HG03280 (cell line): Measurements from ENCODE around the gene PPIP5K2.

ENCODE experiments used
- ATAC-seq: cut with Tn5 transposase; IDR thresholded peaks from one replicate; pipeline ENCODE4 v1.9.1; 2021; ENCODE audit warnings: mild to moderate bottlenecking, moderate library complexity; ENCODE audit not compliant: unreplicated experiment

The PPIP5K2 gene

GRCh38 chr5:103235891-103236290 is 115.8 kb downstream of the PPIP5K2 start:
- ATAC-seq: no peak

GRCh38 chr5:103237778-103238177 is 117.7 kb downstream of the PPIP5K2 start:
- no peak for ATAC-seq

DNA sequence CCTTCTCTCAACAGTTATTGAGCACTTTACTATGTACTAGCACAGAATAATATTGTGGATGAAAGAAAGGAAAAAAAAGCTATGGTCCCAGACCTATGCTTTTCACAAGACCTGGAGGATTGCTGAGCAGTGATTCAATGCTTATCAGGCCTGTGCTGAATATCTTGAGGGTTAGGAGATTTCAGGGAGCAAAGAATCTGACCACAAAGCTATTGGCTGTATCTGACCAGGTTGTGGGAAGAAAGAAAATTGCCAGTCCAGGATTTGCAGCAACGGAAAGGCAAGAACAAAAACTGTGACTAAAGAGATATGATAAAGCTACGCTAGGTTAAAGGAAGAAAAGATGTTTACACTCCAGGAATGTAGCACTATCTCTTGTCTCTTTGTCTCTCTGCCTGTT is 123.6 kb downstream of the PPIP5K2 start:
- ATAC-seq: no peak

- ATAC-seq: peak; percentile 54
These were observed 124.3 kb downstream of the PPIP5K2 start for GRCh38 chr5:103244398-103244797.

GRCh38 chr5:103245761-103246160 is 125.7 kb downstream of the PPIP5K2 start:
- ATAC-seq: no peak

DNA sequence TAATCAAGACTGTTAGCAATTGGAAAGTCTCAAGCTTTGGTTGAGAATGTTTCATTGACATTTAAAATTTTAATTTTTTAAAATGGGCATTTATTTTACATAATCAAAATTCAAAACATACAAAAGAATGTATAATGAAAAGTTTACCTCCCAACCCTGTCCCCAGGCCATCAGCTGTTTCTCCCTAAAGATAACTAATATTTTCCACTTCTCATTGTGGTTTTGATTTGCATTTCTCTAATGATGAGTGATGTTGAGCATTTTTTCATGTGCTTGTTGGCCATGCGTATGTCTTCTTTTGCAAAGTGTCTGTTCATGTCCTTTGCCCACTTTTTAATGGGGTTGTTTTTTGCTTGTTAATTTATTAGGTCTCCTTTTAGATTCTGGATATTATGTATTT is 127.0 kb downstream of the PPIP5K2 start:
- ATAC-seq: no peak

- no peak for ATAC-seq
These were observed 129.0 kb downstream of the PPIP5K2 start for GRCh38 chr5:103249068-103249467.

DNA sequence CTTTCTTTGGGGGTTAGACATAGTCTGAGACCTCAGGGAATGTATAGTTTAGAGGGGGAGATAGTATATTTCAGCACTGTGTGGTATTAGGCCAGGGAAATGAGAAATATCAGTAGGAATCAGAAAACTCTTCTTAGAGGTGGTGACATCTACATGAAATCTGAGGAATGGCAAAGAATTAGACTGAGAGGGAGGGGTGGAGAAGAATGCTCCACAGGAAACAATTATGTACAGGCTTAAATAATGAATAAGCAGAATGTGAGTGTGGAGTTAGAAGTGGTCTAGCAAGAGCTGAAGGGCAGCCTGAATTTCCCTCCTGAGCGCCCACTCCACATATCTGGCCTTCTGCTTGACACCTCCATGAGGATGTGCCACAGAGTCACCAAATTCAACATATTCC is 134.8 kb downstream of the PPIP5K2 start:
- no peak for ATAC-seq

DNA sequence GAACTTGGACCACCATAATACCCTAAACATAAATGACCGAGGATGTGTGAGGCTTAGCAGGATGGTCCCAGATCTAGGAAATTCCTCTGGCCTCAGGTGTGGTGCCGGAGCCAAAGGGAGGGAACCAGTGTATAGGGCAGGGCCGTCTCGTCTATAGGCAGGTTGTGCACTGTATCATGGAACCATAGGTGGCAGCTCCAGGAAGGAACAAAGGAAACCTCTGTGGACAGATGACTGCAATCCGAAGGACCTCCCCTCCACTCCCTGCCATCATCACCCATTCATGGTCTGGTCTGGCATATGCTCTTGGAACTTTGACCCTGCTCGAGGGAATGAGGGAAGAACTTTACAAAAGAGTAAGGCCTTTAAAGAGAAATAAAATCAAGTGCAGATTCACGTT is 135.6 kb downstream of the PPIP5K2 start:
- ATAC-seq: no peak

- no peak for ATAC-seq
These were observed 136.1 kb downstream of the PPIP5K2 start for GRCh38 chr5:103256178-103256577.

DNA sequence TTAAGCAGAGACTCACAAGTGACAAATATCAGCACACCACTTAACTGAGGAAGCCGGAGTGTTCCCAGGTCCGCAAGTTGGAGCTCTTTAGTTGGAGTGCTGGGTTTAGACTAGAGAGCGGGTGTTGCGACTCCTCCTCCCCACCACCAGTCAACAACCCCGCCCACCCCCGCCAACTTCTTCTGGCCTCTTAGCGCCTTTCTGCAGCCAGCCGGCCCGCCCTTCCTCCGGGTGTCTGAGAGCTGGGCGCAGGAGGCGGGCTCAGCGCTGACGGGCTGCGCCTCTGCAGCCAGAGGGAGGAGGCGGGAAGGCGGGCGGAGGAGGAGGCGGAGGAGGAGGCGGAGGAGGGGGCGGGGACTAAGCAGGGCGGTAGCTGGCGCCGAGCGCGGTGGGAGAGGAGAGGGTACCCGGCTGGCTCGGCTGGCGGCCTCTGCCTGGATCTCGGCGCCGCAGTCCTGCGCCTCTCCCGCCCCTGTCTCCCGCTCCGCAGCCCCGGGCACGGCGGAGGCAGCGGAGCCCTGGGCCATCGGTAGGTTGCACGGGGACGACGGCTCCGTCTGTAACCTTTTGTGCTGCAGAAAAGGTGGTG is 138.4 kb downstream of the PPIP5K2 start, which contains the start of gene MACIR:
TSS of gene MACIR (plus strand) at position 396 of the 589 bp plus-strand sequence. CDS start 17,157 bp downstream, outside the sequence.
- peak; percentile 84 for ATAC-seq

DNA sequence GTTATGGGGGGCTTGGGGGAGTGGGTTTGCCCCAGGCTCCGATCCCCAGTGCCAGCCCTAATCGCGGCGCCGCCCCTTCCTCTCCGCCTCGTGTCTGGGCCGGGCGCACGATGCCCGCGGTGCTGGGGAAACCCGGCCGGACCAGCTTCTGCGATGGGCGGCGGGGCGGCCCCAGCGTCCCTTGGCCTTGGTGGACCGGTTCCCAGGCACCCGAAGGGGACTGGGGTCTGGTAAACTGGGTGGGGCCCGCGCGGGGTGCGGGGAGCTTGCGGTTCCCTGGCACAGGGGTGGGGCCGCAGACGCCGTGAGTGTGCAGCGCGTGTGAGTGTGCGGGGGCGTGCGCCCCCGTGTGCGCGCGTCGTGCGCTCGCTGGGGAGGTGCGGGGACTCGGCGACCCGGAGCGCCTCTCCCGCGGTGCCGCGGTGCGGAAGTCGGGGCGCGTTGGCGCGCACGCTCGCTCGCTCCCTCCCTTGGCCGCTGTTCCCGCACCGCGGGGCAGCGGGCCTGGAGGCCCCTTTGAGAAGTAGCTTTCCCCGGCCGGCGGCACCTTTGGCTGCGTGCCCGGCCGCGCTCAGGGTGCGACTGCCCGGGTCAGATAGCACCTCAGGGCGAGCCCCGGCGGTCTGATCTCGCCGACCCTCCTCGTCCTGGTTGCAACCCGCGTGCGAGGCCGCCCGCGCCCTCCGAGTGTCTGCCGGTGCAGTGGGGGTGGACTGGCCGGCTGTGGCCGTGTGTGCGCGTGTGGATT is 139.0 kb downstream of the PPIP5K2 start:
- peak; percentile 39 for ATAC-seq

DNA sequence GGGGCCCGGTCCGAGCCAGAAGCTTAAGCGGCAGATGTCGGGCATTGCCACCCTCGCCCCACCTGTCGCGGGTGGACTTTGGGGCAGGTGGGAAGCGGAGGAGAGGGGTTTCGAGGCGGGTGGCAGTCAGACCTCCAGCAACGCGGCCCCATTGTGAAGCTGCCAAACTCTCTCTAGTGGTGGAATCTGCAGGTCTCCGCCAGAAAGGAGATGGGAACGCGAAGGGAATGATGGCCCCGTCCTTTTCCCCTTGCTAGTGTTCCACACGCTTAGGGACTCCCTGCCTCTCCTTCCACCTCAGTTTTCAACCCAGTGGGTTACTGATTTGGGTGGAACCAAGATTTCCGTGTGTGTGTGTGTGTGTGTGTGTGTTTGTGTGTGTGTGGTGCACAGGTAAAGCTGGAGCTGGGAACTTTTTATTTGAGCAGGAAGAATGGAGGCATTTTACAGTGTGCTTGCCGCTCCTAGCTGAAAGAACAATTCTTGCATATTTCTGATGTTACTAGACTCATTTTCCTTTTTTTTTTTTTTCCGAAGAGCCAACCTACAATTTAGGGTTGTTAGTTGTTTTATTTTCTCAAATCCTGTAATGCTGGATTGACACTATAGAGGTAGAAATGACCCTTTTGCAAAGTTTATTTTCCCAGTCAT is 139.7 kb downstream of the PPIP5K2 start:
- ATAC-seq: no peak

GRCh38 chr5:103260951-103261350 is 140.8 kb downstream of the PPIP5K2 start:
- peak; percentile 21 for ATAC-seq
